Liver (tissue), 3 donors: ENCODE measurements around the gene CD244.

Source experiments
- CTCF ChIP-seq: fragments of 150-350 bp; IDR thresholded peaks from 2 replicates; pipeline ENCODE4 v1.5.1; 2017; ENCODE audit warnings: improper control_type of control experiment, low read depth, low read length; ENCODE audit not compliant: missing input control
- GABPA ChIP-seq, 2 donors: IDR thresholded peaks in 1 of 2; conservative IDR thresholded peaks in 1 of 2; 2 replicates each; pipeline ENCODE4 v1.6.1; 2016; ENCODE audit warnings: antibody characterized with exemption in 2 of 2, mild to moderate bottlenecking in 1 of 2, moderate library complexity in 1 of 2
- HNF4G ChIP-seq: IDR thresholded peaks from 2 replicates; pipeline ENCODE4 v1.6.1; 2016; ENCODE audit warnings: antibody characterized with exemption
- MAX ChIP-seq: IDR thresholded peaks from 2 replicates; pipeline ENCODE4 v1.6.1; 2016; ENCODE audit warnings: antibody characterized with exemption
- REST ChIP-seq: IDR thresholded peaks from 2 replicates; pipeline ENCODE4 v1.6.1; 2016; ENCODE audit warnings: antibody characterized with exemption, mild to moderate bottlenecking
- SP1 ChIP-seq: IDR thresholded peaks from 2 replicates; pipeline ENCODE4 v1.6.1; 2018; ENCODE audit warnings: antibody characterized with exemption, mild to moderate bottlenecking
- donor health status: healthy.
- donor health status: healthy.

GRCh38 chr1:160858507-160858906, 4.2 kb downstream of the CD244 start:
- no peak for TF ChIP-seq MAX
- no peak for TF ChIP-seq CTCF
- TF ChIP-seq SP1, result no peak
- TF ChIP-seq HNF4G, result no peak
- TF ChIP-seq REST, result no peak
- no peak for TF ChIP-seq GABPA (IDR thresholded peaks at IDR 0.05 in 1 of 2, conservative IDR thresholded peaks at IDR 0.05 in 1 of 2)
